GM13976 (cell line): ENCODE data around the gene BEND3.

Experiments
- DNase-seq: peaks from one replicate; pipeline ENCODE4 v3.0.0; 2012; ENCODE audit warnings: low spot score
- in situ Hi-C: fragments of 300-500 bp; cut with MboI; formaldehyde crosslinking; loops from one replicate; pipeline ENCODE4 v1.12.0; 2022; ENCODE audit warnings: low sequenced_read_pairs, mixed read lengths, inconsistent platforms; ENCODE audit not compliant: unreplicated experiment
- TF ChIP-seq, protein P1 (sequence below): IDR thresholded peaks from 2 replicates; pipeline ENCODE4 v1.5.1; 2012; ENCODE audit warnings: borderline replicate concordance, mild to moderate bottlenecking; ENCODE audit not compliant: insufficient read depth; ENCODE audit errors: extremely low read depth, missing control alignments, control extremely low read depth

Gene BEND3

GRCh38 chr6:107114213-107114925 is 946 bp downstream of the BEND3 start:
- peak; percentile 92 for DNase-seq
- TF ChIP-seq, protein P1, sequence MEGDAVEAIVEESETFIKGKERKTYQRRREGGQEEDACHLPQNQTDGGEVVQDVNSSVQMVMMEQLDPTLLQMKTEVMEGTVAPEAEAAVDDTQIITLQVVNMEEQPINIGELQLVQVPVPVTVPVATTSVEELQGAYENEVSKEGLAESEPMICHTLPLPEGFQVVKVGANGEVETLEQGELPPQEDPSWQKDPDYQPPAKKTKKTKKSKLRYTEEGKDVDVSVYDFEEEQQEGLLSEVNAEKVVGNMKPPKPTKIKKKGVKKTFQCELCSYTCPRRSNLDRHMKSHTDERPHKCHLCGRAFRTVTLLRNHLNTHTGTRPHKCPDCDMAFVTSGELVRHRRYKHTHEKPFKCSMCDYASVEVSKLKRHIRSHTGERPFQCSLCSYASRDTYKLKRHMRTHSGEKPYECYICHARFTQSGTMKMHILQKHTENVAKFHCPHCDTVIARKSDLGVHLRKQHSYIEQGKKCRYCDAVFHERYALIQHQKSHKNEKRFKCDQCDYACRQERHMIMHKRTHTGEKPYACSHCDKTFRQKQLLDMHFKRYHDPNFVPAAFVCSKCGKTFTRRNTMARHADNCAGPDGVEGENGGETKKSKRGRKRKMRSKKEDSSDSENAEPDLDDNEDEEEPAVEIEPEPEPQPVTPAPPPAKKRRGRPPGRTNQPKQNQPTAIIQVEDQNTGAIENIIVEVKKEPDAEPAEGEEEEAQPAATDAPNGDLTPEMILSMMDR, result peak; percentile 88
- in situ Hi-C loops, result no loop called here

- TF ChIP-seq, protein P1, result no peak
- no peak for DNase-seq
- in situ Hi-C loops, result no loop called here
Measured at GRCh38 chr6:107110200-107110599, 5.1 kb downstream of the BEND3 start.

GRCh38 chr6:107108201-107108890 is 7.0 kb downstream of the BEND3 start:
- TF ChIP-seq, protein P1, result no peak
- in situ Hi-C loops, result no loop called here
- no peak for DNase-seq

DNA sequence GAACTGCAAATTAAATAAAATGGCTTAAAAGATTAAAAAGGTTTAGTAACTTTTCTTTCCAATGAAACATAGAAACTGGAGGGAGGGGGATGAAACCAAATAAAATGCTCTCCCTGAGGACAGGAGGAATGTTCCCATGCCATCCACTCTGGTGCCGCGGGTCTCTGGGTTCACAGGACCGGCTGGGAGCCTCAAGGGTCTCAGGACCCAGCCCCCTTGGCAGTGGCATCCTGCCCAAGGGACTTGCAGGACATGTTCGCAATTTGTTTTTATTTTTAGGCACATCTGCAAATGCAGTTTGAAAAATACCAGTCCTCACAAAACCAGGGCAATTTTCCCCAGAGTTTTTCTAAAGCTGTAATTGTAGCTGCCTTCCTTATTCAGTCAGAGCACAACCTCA is 7.5 kb downstream of the BEND3 start:
- DNase-seq, result no peak
- in situ Hi-C loops, result no loop called here
- TF ChIP-seq, protein P1, result no peak

- in situ Hi-C loops, result no loop called here
- TF ChIP-seq, protein P1, result no peak
- no peak for DNase-seq
Measured at GRCh38 chr6:107106165-107106564, 9.2 kb downstream of the BEND3 start.

DNA sequence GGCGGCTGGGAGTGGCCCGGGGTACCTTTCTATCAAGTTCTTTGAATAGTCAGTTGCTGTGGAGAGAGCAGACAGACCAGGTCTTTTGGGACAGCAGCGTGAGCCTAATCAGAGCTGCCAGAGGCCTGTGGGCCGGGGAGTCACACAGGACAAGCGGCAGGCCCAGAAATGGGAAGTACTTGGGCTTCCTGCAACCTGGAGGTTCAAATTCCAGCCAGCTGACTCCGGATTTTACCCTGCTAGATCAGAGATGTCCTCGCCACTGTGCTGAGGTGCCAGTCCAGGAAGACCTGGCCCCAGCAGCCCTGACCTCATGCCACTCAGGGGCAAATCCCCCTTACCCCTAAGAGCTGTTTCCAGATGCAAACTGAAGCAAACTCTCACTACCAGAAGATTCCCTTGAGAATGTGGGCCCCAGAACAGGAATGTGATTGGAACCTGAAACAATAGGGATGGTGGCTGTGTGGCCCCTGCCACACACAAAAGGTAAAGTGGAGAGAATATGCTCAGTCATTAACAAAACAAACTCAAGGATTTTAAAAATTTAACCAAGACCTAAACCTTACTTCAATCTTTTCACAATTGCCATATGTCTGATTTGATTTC is 9.7 kb downstream of the BEND3 start:
- in situ Hi-C loops, result no loop called here
- TF ChIP-seq, protein P1, result no peak
- DNase-seq, result no peak
